ENCODE data around the gene PTPN23.

GRCh38 chr3:47422743-47423142, 41.9 kb downstream of the PTPN23 start:
- TF ChIP-seq ZNF384 (IDR thresholded peaks at IDR 0.05) (no peak), NFRKB (IDR thresholded peaks at IDR 0.05) (no peak), FOXM1 (IDR thresholded peaks at IDR 0.05; ENCODE audit: borderline replicate concordance) (no peak), HDGF (IDR thresholded peaks at IDR 0.05; ENCODE audit: borderline replicate concordance) (no peak), ELF4 (IDR thresholded peaks at IDR 0.05) (no peak), FOXA1 (IDR thresholded peaks at IDR 0.05) (no peak), BHLHE40 (IDR thresholded peaks at IDR 0.05; ENCODE audit: borderline replicate concordance) (no peak)
- TF ChIP-seq, protein P1, sequence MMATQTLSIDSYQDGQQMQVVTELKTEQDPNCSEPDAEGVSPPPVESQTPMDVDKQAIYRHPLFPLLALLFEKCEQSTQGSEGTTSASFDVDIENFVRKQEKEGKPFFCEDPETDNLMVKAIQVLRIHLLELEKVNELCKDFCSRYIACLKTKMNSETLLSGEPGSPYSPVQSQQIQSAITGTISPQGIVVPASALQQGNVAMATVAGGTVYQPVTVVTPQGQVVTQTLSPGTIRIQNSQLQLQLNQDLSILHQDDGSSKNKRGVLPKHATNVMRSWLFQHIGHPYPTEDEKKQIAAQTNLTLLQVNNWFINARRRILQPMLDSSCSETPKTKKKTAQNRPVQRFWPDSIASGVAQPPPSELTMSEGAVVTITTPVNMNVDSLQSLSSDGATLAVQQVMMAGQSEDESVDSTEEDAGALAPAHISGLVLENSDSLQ (IDR thresholded peaks at IDR 0.05): no peak
